DND-41 (cell line): ENCODE measurements around the gene ACTA2.

Experiments used
- ATAC-seq: fragments of 200-7000 bp; cut with Tn5 transposase; 3 replicates; pipeline ENCODE4 v1.9.1; 2021; ENCODE audit warnings: low read depth; ENCODE audit not compliant: insufficient read depth
- DNase-seq: peaks from one replicate; pipeline ENCODE4 v3.0.0-alpha.2; 2020
- H2AFZ ChIP-seq: 2 replicates; pipeline ENCODE4 v1.6.0; 2012; ENCODE audit warnings: low read depth, low read length
- H3K27ac ChIP-seq: 2 replicates; pipeline ENCODE4 v1.5.1; 2012; ENCODE audit warnings: low read length, inconsistent platforms
- H3K27me3 ChIP-seq: fragments of 200-600 bp; sonication (generic); 2 replicates; pipeline ENCODE4 v1.6.0; 2012; ENCODE audit warnings: low read length, mild to moderate bottlenecking, inconsistent platforms; ENCODE audit not compliant: insufficient read depth, poor library complexity
- H3K36me3 ChIP-seq: 2 replicates; pipeline ENCODE4 v1.5.1; 2012; ENCODE audit warnings: low read length, inconsistent platforms; ENCODE audit not compliant: insufficient read depth
- H3K4me1 ChIP-seq: 2 replicates; pipeline ENCODE4 v1.5.1; 2012; ENCODE audit warnings: mild to moderate bottlenecking, low read length; ENCODE audit not compliant: insufficient read depth
- H3K4me2 ChIP-seq: 2 replicates; pipeline ENCODE4 v1.6.0; 2012; ENCODE audit warnings: mild to moderate bottlenecking, moderate library complexity, low read length, inconsistent platforms; ENCODE audit not compliant: insufficient read depth
- H3K4me3 ChIP-seq, 2 experiments: fragments of 200-600 bp in 1 of 2; shearing (Covaris generic) in 1 of 2; 2 replicates each; pipeline ENCODE4 v1.5.1; 2012 to 2016; ENCODE audit warnings: inconsistent platforms in 2 of 2, low read length in 2 of 2, mild to moderate bottlenecking in 2 of 2, low read depth in 1 of 2, moderate library complexity in 1 of 2
- H3K79me2 ChIP-seq: 2 replicates; pipeline ENCODE4 v1.6.0; 2012; ENCODE audit warnings: low read length, inconsistent platforms; ENCODE audit not compliant: insufficient read depth
- H3K9ac ChIP-seq: 2 replicates; pipeline ENCODE4 v1.6.0; 2012; ENCODE audit warnings: low read depth, mild to moderate bottlenecking, inconsistent platforms, low read length, moderate library complexity
- H3K9me3 ChIP-seq: 2 replicates; pipeline ENCODE4 v1.5.1; 2012; ENCODE audit warnings: low read length, moderate library complexity, mild to moderate bottlenecking, inconsistent platforms; ENCODE audit not compliant: insufficient read depth, severe bottlenecking
- H4K20me1 ChIP-seq: 2 replicates; pipeline ENCODE4 v1.6.0; 2012; ENCODE audit warnings: low read length; ENCODE audit not compliant: insufficient read depth
- CTCF ChIP-seq: IDR thresholded peaks from 2 replicates; pipeline ENCODE4 v1.5.1; 2012; ENCODE audit warnings: borderline replicate concordance, low read length, moderate library complexity, mild to moderate bottlenecking; ENCODE audit not compliant: poor library complexity, severe bottlenecking; ENCODE audit errors: extremely low read depth
- EZH2 ChIP-seq: IDR thresholded peaks from 3 replicates; pipeline ENCODE4 v1.6.1; 2012; ENCODE audit warnings: borderline replicate concordance, low read depth, mild to moderate bottlenecking, moderate library complexity, low read length, inconsistent platforms; ENCODE audit not compliant: severe bottlenecking

ACTA2 gene

DNA sequence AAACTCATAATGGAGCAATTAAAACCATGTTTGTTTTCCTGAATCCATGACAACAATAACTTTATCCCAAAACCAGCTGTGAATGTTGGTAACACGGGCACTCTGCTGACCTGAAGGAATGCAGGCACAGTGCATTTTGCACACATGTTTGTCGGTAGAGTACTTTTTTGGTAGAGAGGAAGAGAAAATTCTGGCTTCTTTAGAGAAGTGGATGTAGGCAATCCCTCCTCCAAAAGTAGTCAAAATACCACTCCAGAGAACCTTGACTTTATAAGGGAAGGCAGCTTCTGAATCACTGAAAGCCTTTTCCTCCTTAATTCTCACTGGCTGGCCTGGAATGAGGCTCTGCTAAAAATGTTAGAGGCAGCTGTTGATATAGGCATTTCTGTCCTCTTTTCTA is 15.8 kb upstream of the ACTA2 start:
- Histone ChIP-seq H3K9me3 (no peaks in the 10 kb centered on the region), H3K27me3 (no peaks in the 10 kb centered on the region), H3K4me1 (no peaks in the 10 kb centered on the region), H3K9ac (no peak overlapping the region), H3K27ac (no peak overlapping the region), H4K20me1 (no peaks in the 10 kb centered on the region), H2AFZ (no peak overlapping the region), H3K36me3 (no peaks in the 10 kb centered on the region), H3K4me2 (no peak overlapping the region), H3K79me2 (no peaks in the 10 kb centered on the region), H3K4me3 (no peak overlapping the region)
- ATAC-seq (no peak), DNase-seq (no peak)
- TF ChIP-seq CTCF (no peak), EZH2 (no peak)

- DNase-seq (no peak), ATAC-seq (no peak)
- Histone ChIP-seq H2AFZ (no peak overlapping the region), H3K79me2 (no peaks in the 10 kb centered on the region), H4K20me1 (no peaks in the 10 kb centered on the region), H3K4me2 (no peak overlapping the region), H3K36me3 (no peaks in the 10 kb centered on the region), H3K4me3 (no peak overlapping the region), H3K9me3 (no peaks in the 10 kb centered on the region), H3K9ac (no peak overlapping the region), H3K27me3 (no peaks in the 10 kb centered on the region), H3K27ac (no peak overlapping the region), H3K4me1 (peaks cover 9% of the 10 kb centered on the region)
- TF ChIP-seq CTCF: no peak
- TF ChIP-seq EZH2: no peak
Measured at GRCh38 chr10:88966797-88967196, 14.2 kb upstream of the ACTA2 start.

DNA sequence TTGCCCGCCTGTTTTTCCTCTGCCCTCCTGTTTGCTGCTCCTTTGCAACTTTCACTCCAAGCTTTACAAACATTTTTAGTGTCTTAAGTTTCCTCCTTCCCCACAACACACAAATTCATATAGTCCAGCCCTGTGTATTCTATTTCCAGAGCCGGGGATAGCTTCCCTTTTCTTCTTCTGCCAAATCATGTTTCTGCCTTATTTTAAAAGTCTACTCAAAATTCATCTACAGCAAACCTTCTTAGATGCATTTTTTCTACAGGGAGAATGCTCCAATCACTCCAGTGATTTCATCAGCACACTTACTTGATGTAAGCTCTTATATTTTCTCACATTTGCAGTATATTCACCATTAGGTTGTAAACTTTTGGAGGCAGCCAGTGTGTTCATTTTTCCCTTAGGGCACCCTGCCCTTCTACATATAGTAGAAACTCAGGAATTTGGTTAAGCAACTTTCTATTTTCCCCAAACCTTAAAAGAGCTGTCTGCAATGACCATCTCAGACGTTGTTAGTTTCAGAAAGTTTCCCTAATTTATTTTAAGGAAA is 12.4 kb upstream of the ACTA2 start:
- DNase-seq (no peak), ATAC-seq (no peak)
- TF ChIP-seq CTCF: no peak
- no peak for TF ChIP-seq EZH2
- no peak overlapping the region for H3K27ac ChIP-seq
- no peaks in the 10 kb centered on the region for H3K79me2 ChIP-seq
- H3K27me3 ChIP-seq: no peaks in the 10 kb centered on the region
- no peak overlapping the region for H3K4me3 ChIP-seq
- H3K4me1 ChIP-seq: peaks cover 10% of the 10 kb centered on the region
- no peaks in the 10 kb centered on the region for H3K9me3 ChIP-seq
- no peak overlapping the region for H3K4me2 ChIP-seq
- H3K36me3 ChIP-seq: no peaks in the 10 kb centered on the region
- no peak overlapping the region for H2AFZ ChIP-seq
- H4K20me1 ChIP-seq: no peaks in the 10 kb centered on the region
- no peak overlapping the region for H3K9ac ChIP-seq

- no peak overlapping the region for H3K9ac ChIP-seq
Measured at GRCh38 chr10:88964360-88964759, 11.8 kb upstream of the ACTA2 start.

More at GRCh38 chr10:88964360-88964759, 11.8 kb upstream of the ACTA2 start:
- ATAC-seq (no peak), DNase-seq (no peak)
- H3K4me1 ChIP-seq: peaks cover 10% of the 10 kb centered on the region
- H3K4me2 ChIP-seq: no peak overlapping the region
- no peak overlapping the region for H3K4me3 ChIP-seq
- TF ChIP-seq EZH2 (no peak), CTCF (no peak)
- H3K27me3 ChIP-seq: no peaks in the 10 kb centered on the region
- no peaks in the 10 kb centered on the region for H3K79me2 ChIP-seq
- H2AFZ ChIP-seq: no peak overlapping the region
- H3K36me3 ChIP-seq: no peaks in the 10 kb centered on the region
- no peaks in the 10 kb centered on the region for H3K9me3 ChIP-seq
- no peaks in the 10 kb centered on the region for H4K20me1 ChIP-seq
- no peak overlapping the region for H3K27ac ChIP-seq
